Measurements from ENCODE around the gene FIZ1.

The FIZ1 gene

DNA sequence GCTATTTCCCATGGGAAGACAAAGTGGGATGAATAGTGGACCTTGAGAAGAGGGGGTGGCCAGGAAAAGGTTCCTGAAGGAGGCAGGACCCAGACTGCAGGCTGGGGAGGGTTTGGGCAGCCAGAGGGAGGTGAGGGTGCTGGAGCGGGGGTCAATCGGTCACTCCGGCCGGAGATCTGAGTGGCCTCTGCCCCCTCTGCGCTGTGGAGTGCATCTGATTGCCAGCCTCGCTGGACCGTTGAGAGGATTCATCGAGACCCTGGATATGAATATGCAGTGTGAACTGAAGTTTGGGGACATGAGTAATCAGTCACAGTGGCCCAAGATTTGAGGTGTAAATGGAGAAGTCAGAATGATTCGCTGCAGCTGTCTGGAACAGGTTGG, 36.0 kb upstream of the FIZ1 start:
- no peak for DNase-seq

DNA sequence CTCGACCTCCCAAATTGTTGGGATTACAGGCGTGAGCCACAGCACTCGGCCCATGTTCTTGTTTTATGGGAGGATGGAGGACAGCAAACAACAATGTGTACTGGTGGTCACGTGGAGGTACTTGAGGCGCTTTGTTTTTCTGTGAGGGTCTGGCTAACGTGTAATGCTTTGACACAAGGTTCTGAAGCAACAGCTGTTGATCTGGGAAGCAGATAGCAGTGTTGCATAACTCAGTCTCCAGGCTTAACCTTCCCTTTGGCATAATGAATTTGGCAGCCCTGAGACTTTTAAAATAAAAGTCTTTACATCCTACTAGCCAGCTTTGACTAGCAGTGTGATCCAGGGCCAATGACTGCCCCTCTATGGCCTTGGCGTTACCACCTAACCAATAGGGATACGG, 34.5 kb upstream of the FIZ1 start:
- DNase-seq: no peak

DNA sequence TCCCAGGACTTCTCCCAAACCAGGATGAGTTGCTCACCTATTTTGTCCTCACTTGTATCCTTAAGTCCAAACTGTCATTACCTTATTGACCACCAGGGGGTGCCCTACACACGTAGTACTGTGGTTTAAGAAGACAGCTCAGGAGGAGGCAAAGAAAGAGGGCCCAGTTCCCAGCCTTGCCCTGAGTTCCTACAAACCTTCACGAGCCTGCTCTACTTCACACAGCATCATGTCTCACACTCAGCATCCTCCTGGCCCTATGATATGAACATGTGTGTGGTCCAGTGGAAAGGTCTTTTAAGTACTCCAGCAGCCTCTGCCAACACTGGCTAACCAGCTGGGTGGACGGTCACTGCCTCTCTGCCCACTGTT, 33.1 kb upstream of the FIZ1 start:
- DNase-seq: peak; percentile 88

DNA sequence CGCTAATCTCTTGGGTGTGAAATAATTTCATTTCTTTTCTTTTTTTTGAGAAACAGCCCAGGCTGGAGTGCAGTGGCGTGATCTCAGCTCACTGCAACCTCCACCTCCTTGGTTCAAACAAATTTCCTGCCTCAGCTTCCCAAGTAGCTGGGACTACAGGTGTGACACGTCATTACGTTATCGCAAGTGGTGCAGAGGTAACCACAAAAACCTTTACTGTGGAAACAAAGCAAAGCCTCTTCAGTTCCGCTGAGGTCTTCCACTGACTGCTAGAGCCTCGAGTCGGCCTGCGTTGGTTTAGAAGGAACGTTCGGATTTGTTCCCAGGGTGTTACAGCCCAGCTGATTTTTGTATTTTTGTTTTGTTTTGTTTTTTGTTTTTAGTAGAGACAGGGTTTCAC, 27.0 kb upstream of the FIZ1 start:
- no peak for DNase-seq

- DNase-seq: no peak
Measured at GRCh38 chr19:55625004-55625326, 25.6 kb upstream of the FIZ1 start.

DNA sequence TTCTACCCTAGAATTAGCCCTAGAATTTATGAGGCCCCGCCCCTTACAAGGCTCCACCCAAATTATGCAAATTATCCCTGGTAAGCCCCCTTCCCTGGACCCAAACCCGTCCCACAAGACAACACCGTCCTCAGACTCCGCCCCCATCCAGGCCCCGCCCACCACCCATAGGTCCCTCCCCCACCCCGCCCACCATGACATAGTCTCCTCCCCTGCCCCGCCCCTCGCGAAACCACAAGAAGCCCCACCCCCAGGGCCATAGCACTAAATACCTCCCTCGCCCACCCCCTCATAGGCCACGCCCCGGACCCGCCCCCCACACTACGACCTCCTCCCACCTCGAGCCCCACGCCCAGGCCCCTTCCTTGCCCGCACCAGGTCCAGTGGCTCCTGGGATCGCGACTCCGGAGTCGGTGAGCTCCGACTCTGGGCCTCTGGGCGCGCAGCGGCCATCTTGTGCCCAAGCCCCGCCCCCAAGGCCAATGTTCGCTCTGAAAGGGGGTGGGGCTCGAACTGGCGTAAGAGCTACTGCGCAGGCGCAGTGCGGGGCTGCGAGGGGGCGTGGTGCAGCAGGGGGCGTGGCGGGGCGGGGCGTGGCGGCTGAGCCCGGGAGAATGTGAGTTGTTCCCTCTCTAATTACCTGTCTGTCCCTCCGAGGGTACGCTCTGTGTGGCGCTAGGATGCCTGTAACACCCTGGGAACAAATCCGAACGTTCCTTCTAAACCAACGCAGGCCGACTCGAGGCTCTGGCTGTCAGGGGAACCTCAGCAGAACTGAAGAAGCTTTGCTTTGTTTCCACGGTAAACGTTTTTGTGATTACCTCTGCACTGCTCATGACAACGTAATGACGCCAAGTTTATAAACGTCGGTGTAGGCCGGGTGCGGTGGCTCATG, 25.0 kb upstream of the FIZ1 start, which contains the start of gene ZNF784:
Gene ZNF784, minus strand, starts transcription at position 458 of the 895 bp plus-strand sequence. Its CDS starts 5 bp downstream, at position 453.
- DNase-seq: peak; percentile 91

DNA sequence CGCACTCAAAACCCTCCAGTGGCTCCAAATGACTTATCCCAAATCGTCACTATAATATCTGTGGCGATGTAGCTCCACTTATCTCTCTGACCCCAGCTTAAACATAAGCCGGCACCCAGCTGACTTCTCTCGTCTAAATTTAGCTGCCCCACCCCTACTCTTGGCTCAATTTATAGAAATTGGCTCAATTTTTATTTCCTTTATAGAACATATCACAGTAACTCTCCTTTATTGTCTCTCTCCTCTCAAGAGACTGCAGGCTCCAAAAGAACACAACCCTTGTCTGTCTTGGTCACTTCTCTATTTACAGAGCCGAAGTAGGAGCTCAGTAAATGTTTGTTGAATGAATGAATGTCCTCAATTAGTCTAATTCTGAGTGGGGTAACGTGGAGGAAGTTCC, 24.2 kb upstream of the FIZ1 start:
- DNase-seq: no peak

GRCh38 chr19:55623130-55623529, 23.8 kb upstream of the FIZ1 start:
- no peak for DNase-seq

DNA sequence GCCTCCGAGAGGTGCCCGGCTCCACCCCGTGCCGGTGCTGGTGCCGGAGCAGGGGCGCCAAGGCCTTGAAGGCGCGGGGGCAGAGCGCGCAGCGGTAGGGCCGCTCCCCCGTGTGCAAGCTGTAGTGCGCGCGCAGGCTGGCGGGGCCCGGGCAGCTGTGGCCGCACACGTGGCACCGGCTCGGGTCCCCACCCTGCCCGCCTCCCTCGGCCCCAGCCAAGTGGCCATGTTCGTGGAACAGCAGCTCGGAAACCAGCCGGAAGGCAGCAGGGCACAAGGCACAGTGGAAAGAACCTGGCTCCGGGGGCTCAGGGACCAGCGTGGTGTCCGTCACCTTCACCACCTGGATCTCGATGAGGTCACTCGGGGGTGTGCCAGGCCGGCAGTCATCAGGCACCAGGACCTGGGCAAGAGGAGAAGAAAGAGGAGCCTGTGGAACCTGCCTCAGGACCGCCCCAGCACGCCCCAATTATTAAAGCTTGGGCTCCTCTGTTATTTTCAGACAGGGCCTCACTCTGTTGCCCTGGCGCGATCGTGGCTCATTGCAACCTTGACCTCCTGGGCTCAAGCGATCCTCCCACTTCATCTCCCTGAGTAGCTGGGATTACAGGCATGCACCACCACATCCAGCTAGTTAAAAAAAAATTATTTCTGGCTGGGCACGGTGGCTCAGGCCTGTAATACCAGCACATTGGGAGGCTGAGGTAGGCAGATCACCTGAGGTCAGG, 23.1 kb upstream of the FIZ1 start:
- no peak for DNase-seq

DNA sequence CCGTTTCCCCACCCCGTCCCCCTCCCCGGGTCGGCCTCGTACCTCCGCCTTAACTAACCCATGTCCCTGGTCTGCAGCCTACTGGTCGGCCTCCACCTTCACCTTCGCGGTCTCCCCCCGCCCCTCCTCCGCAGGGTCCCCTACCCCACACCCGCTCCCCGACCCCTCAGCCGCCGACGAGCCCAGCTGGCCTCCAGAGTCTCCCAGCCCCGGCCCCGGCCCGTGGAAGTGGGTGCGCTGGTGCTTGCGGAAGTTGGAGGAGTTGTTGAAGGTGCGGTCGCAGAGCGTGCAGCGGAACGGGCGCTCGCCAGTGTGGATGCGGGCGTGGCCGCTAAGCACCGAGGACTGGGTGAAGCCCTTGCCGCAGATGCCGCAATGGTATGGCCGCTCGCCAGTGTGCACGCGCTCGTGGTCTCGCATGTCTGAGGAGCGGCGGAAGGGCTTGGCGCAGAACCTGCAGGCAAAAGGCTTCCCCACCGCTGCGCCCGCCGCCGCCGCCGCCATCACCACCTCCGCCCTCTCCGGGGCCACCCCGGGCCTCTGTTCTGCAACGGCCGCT, 22.4 kb upstream of the FIZ1 start:
- DNase-seq: no peak

DNA sequence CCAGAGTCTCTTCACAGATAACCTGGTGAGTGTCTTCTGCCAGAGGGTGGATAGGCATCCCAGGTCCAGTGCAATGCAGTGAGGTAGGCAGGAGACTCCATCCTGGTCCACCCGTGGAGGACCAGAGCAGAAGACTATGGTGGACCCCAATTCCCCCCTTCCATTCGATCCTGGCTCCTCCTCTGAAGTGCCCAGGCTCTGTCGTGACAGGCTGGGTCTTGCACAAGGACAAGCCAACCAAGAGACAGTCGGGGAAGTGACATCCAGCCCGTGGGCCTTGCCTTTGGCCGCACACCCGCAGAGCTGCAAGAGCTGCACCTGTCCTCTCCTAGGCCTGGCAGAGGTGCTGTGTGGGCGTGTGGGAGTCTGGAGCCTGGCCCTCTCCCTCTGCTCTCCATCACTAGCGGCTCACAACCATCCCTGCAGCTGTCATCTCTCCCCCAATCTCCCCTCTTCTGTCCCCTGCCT, 21.9 kb upstream of the FIZ1 start:
- DNase-seq: no peak

- DNase-seq: peak; percentile 84
Measured at GRCh38 chr19:55620410-55621204, 21.3 kb upstream of the FIZ1 start.

GRCh38 chr19:55619286-55619685, 20.0 kb upstream of the FIZ1 start:
- DNase-seq: peak; percentile 14

DNA sequence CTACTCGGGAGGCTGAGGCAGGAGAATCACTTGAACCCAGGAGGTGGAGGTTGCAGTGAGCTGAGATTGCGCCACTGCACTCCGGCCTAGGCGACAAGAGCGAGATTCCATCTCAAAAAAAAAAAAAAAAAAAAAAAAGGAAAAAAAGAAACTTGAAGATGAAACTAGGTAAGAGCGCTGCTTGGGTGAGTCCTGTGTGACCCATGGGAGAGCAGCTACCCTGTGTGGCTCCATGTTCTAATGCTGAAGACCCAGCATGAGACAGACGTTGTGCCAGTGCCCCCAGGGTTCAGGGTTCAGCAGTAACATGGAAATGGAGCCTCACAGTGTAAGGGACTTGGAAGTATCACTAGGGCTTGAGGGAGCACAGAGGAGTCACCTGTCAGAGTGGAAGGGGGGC, 19.1 kb upstream of the FIZ1 start:
- DNase-seq: no peak

- DNase-seq: no peak
Measured at GRCh38 chr19:55617426-55617825, 18.1 kb upstream of the FIZ1 start.

GRCh38 chr19:55616395-55616875, 17.1 kb upstream of the FIZ1 start:
- DNase-seq: no peak

DNA sequence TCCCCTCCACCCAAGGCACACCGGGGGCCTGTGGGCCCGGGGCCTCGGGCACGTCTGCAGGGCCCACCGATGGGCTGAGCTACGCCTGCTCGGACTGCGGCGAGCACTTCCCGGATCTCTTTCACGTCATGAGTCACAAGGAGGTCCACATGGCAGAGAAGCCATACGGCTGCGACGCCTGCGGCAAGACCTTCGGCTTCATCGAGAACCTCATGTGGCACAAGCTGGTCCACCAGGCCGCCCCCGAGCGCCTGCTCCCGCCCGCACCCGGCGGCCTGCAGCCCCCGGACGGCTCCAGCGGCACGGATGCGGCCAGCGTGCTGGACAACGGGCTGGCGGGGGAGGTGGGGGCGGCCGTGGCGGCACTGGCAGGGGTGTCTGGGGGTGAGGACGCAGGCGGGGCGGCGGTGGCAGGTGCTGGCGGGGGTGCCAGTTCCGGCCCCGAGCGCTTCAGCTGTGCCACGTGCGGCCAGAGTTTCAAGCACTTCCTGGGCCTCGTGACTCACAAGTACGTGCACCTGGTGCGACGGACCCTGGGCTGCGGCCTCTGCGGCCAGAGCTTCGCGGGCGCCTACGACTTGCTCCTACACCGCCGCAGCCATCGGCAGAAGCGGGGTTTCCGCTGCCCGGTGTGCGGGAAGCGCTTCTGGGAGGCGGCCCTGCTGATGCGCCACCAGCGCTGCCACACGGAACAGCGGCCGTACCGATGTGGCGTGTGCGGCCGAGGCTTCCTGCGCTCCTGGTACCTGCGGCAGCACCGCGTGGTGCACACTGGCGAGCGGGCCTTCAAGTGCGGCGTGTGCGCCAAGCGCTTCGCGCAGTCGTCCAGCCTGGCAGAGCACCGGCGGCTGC, 16.5 kb upstream of the FIZ1 start:
- DNase-seq: no peak

DNA sequence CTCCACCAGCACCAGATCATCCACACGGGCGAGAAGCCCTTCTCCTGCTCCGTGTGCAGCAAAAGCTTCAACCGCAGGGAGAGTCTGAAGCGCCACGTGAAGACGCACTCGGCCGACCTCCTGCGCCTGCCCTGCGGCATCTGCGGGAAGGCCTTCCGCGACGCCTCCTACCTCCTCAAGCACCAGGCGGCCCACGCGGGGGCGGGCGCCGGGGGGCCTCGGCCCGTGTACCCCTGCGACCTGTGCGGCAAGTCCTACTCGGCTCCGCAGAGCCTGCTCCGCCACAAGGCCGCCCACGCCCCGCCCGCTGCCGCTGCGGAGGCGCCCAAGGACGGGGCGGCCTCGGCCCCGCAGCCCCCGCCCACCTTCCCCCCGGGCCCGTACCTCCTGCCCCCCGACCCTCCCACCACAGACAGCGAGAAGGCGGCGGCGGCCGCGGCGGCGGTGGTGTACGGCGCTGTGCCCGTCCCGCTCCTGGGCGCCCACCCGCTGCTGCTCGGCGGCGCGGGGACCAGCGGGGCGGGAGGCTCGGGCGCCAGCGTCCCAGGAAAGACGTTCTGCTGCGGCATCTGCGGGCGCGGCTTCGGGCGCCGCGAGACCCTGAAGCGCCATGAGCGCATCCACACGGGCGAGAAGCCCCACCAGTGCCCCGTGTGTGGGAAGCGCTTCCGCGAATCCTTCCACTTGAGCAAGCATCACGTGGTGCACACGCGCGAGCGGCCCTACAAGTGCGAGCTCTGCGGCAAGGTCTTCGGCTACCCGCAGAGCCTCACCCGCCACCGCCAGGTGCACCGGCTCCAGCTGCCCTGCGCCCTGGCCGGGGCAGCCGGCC, 15.6 kb upstream of the FIZ1 start:
- DNase-seq: no peak

GRCh38 chr19:55613930-55614710, 14.8 kb upstream of the FIZ1 start:
- DNase-seq: no peak

- no peak for DNase-seq
Measured at GRCh38 chr19:55613396-55613795, 14.1 kb upstream of the FIZ1 start.

Measured in fibroblast of skin of right biceps (primary cell).